HG03460 (cell line): Measurements from ENCODE around the gene ATP11A.

ENCODE experiments used
- ATAC-seq: cut with Tn5 transposase; IDR thresholded peaks from one replicate; pipeline ENCODE4 v1.9.1; 2021; ENCODE audit not compliant: unreplicated experiment

ATP11A gene

GRCh38 chr13:112738606-112739005 lies 48.8 kb downstream of the ATP11A start:
- no peak for ATAC-seq

GRCh38 chr13:112740502-112741131 lies 50.8 kb downstream of the ATP11A start:
- no peak for ATAC-seq

GRCh38 chr13:112741185-112741755 lies 51.4 kb downstream of the ATP11A start:
- no peak for ATAC-seq

- no peak for ATAC-seq
Measured at GRCh38 chr13:112741835-112742570, 52.2 kb downstream of the ATP11A start.

- no peak for ATAC-seq
Measured at GRCh38 chr13:112742583-112742982, 52.7 kb downstream of the ATP11A start.

GRCh38 chr13:112743451-112744167 lies 53.8 kb downstream of the ATP11A start:
- ATAC-seq, result no peak

- no peak for ATAC-seq
Measured at GRCh38 chr13:112744168-112745021, 54.6 kb downstream of the ATP11A start.

GRCh38 chr13:112746044-112746443 lies 56.2 kb downstream of the ATP11A start:
- ATAC-seq, result no peak

GRCh38 chr13:112747256-112747655 lies 57.4 kb downstream of the ATP11A start:
- ATAC-seq, result no peak

- ATAC-seq, result no peak
Measured at GRCh38 chr13:112748947-112749735, 59.3 kb downstream of the ATP11A start.

- no peak for ATAC-seq
Measured at GRCh38 chr13:112750570-112750969, 60.7 kb downstream of the ATP11A start.

- no peak for ATAC-seq
Measured at GRCh38 chr13:112751617-112752016, 61.8 kb downstream of the ATP11A start.

- ATAC-seq, result no peak
Measured at GRCh38 chr13:112752211-112752610, 62.4 kb downstream of the ATP11A start.

GRCh38 chr13:112752711-112753541 lies 63.1 kb downstream of the ATP11A start:
- ATAC-seq, result no peak

GRCh38 chr13:112753833-112754232 lies 64.0 kb downstream of the ATP11A start:
- no peak for ATAC-seq

GRCh38 chr13:112754281-112755025 lies 64.6 kb downstream of the ATP11A start:
- ATAC-seq, result no peak

- ATAC-seq, result no peak
Measured at GRCh38 chr13:112755331-112755730, 65.5 kb downstream of the ATP11A start.

- ATAC-seq, result no peak
Measured at GRCh38 chr13:112756081-112756480, 66.2 kb downstream of the ATP11A start.
